HTERT RPE-1 (cell line): ENCODE data around the gene KNL1.

Source experiments
- in situ Hi-C: fragments of 300-500 bp; cut with MboI; formaldehyde crosslinking; loops from 4 replicates; pipeline ENCODE4 v1.14.3; 2020; ENCODE audit warnings: low sequenced_read_pairs

The KNL1 gene

GRCh38 chr15:40582726-40583246, 11.3 kb upstream of the KNL1 start:
- in situ Hi-C loops: no loop called here

- in situ Hi-C loops: no loop called here
Observed at GRCh38 chr15:40584191-40584590, 9.9 kb upstream of the KNL1 start.

- in situ Hi-C loops: no loop called here
Observed at GRCh38 chr15:40590667-40591050, 3.4 kb upstream of the KNL1 start.

- in situ Hi-C loops: no loop called here
Observed at GRCh38 chr15:40591389-40591788, 2.7 kb upstream of the KNL1 start.

- in situ Hi-C loops: no loop called here
Observed at GRCh38 chr15:40593165-40593564, 884 bp upstream of the KNL1 start.

- in situ Hi-C loops: no loop called here
Observed at GRCh38 chr15:40594429-40594836, 384 bp downstream of the KNL1 start.

- in situ Hi-C loops: no loop called here
Observed at GRCh38 chr15:40595219-40595618, 1.2 kb downstream of the KNL1 start.

GRCh38 chr15:40595773-40596172, 1.7 kb downstream of the KNL1 start:
- in situ Hi-C loops: no loop called here

- in situ Hi-C loops: no loop called here
Observed at GRCh38 chr15:40597024-40597423, 3.0 kb downstream of the KNL1 start.

- in situ Hi-C loops: no loop called here
Observed at GRCh38 chr15:40598126-40598525, 4.1 kb downstream of the KNL1 start.

GRCh38 chr15:40598672-40599071, 4.6 kb downstream of the KNL1 start:
- in situ Hi-C loops: no loop called here

- in situ Hi-C loops: no loop called here
Observed at GRCh38 chr15:40600956-40601355, 6.9 kb downstream of the KNL1 start.

GRCh38 chr15:40603935-40604334, 9.9 kb downstream of the KNL1 start:
- in situ Hi-C loops: no loop called here

- in situ Hi-C loops: no loop called here
Observed at GRCh38 chr15:40613080-40613479, 19.0 kb downstream of the KNL1 start.

GRCh38 chr15:40618023-40618422, 24.0 kb downstream of the KNL1 start:
- in situ Hi-C loops: no loop called here

GRCh38 chr15:40618906-40619305, 24.9 kb downstream of the KNL1 start:
- in situ Hi-C loops: no loop called here

GRCh38 chr15:40623361-40623760, 29.3 kb downstream of the KNL1 start:
- in situ Hi-C loops: no loop called here

- in situ Hi-C loops: no loop called here
Observed at GRCh38 chr15:40630313-40630712, 36.3 kb downstream of the KNL1 start.

- in situ Hi-C loops: no loop called here
Observed at GRCh38 chr15:40633178-40633577, 39.1 kb downstream of the KNL1 start.

GRCh38 chr15:40637221-40637745, 43.2 kb downstream of the KNL1 start:
- in situ Hi-C loops: no loop called here

- in situ Hi-C loops: no loop called here
Observed at GRCh38 chr15:40639677-40640076, 45.6 kb downstream of the KNL1 start.

- in situ Hi-C loops: no loop called here
Observed at GRCh38 chr15:40647523-40647922, 53.5 kb downstream of the KNL1 start.

- in situ Hi-C loops: no loop called here
Observed at GRCh38 chr15:40650479-40650878, 56.4 kb downstream of the KNL1 start.
